ENCODE results near the gene KLHL3. TPM values are rescaled to one million over a fixed set of nuclear protein-coding genes. Genes with fewer than 3 reads are reported as not detected.

KLHL3 gene
- total RNA-seq, 4 donors from 2014 or later, result 1.0 to 3.0 (median 2.1) TPM

GRCh38 chr5:137599457-137599856 is 136.4 kb downstream of the KLHL3 start:
- 88 to 90% methylated on average over 6 of the region's 6 CpGs for WGBS, 2 donors
- intact Hi-C loops (cut with DNase I; ENCODE audit: low total_unique reads), result no loop called here
- TF ChIP-seq CTCF (IDR thresholded peaks at IDR 0.05) (no peak), POLR2A (IDR thresholded peaks at IDR 0.05) (no peak)
- H3K4me3 ChIP-seq (ENCODE audit: low read depth, poor library complexity, severe bottlenecking), result no peak overlapping the region
- peak in 1 of 2 donors; percentile 39 for DNase-seq (ENCODE audit: low spot score in 2 of 2)

- TF ChIP-seq CTCF (IDR thresholded peaks at IDR 0.05) (no peak), POLR2A (IDR thresholded peaks at IDR 0.05) (no peak)
- intact Hi-C loops (cut with DNase I; ENCODE audit: low total_unique reads), result no loop called here
- no peak overlapping the region for H3K4me3 ChIP-seq (ENCODE audit: low read depth, poor library complexity, severe bottlenecking)
- DNase-seq (ENCODE audit: low spot score in 2 of 2), result peak in 1 of 2 donors; percentile 50
- whole genome bisulfite sequencing, 2 donors, result 37 to 62% methylated on average over 6 of the region's 6 CpGs
Observed at GRCh38 chr5:137598399-137598798, 137.5 kb downstream of the KLHL3 start.

GRCh38 chr5:137596941-137597340 is 138.9 kb downstream of the KLHL3 start:
- no peak for TF ChIP-seq POLR2A (IDR thresholded peaks at IDR 0.05)
- TF ChIP-seq CTCF (IDR thresholded peaks at IDR 0.05), result no peak
- 82 to 88% methylated on average over 3 of the region's 3 CpGs for WGBS, 2 donors
- no peak for DNase-seq (ENCODE audit: low spot score in 2 of 2)
- H3K4me3 ChIP-seq (ENCODE audit: low read depth, poor library complexity, severe bottlenecking), result no peak overlapping the region
- intact Hi-C loops (cut with DNase I; ENCODE audit: low total_unique reads), result no loop called here

- H3K4me3 ChIP-seq (ENCODE audit: low read depth, poor library complexity, severe bottlenecking), result no peak overlapping the region
- DNase-seq (ENCODE audit: low spot score in 2 of 2), result peak in 1 of 2 donors; percentile 37
- intact Hi-C loops (cut with DNase I; ENCODE audit: low total_unique reads), result no loop called here
- WGBS, 2 donors, result 47 to 58% methylated on average over 4 of the region's 4 CpGs
- TF ChIP-seq CTCF (IDR thresholded peaks at IDR 0.05) (no peak), POLR2A (IDR thresholded peaks at IDR 0.05) (no peak)
Observed at GRCh38 chr5:137595396-137596079, 140.4 kb downstream of the KLHL3 start.

GRCh38 chr5:137594717-137595116 is 141.2 kb downstream of the KLHL3 start:
- TF ChIP-seq POLR2A (IDR thresholded peaks at IDR 0.05), result no peak
- no peak for TF ChIP-seq CTCF (IDR thresholded peaks at IDR 0.05)
- DNase-seq (ENCODE audit: low spot score in 2 of 2), result peak in 1 of 2 donors; percentile 12
- H3K4me3 ChIP-seq (ENCODE audit: low read depth, poor library complexity, severe bottlenecking), result no peak overlapping the region
- WGBS, 2 donors, result 33 to 41% methylated on average over 2 of the region's 2 CpGs
- intact Hi-C loops (cut with DNase I; ENCODE audit: low total_unique reads), result no loop called here

GRCh38 chr5:137592317-137592716 is 143.6 kb downstream of the KLHL3 start:
- TF ChIP-seq CTCF (IDR thresholded peaks at IDR 0.05), result no peak
- no peak for TF ChIP-seq POLR2A (IDR thresholded peaks at IDR 0.05)
- H3K4me3 ChIP-seq (ENCODE audit: low read depth, poor library complexity, severe bottlenecking), result no peak overlapping the region
- DNase-seq (ENCODE audit: low spot score in 2 of 2), result no peak
- WGBS, 2 donors, result 86 to 91% methylated on average over 3 of the region's 3 CpGs
- intact Hi-C loops (cut with DNase I; ENCODE audit: low total_unique reads), result no loop called here
